Heart left ventricle (tissue), 13 donors: ENCODE results near the gene CAST.

ENCODE experiments used
- POLR2A ChIP-seq, 2 donors: fragments of 450-650 bp; IDR thresholded peaks; one replicate each; pipeline ENCODE4 v1.6.1; 2017; ENCODE audit warnings: antibody characterized with exemption in 2 of 2, mild to moderate bottlenecking in 2 of 2, moderate library complexity in 2 of 2
- TF ChIP-seq, protein P1 (sequence below), 12 donors: fragments of 200-600 bp; sonication (generic) in 4 of 12; IDR thresholded peaks; one replicate each; pipeline versions ENCODE4 v1.5.0 to v1.8.0; 2018 to 2022; ENCODE audit warnings: antibody characterized with exemption in 12 of 12, mild to moderate bottlenecking in 5 of 12
- donor health status: ischemic (EF 13 %, LVEDD 7.1; RV severe dilation, severe dysfunction).
- donor health status: DM: no; HTN: yes; CAD: no.
- donor health status: DM: no; HTN: no; CAD: no.
- donor health status: ischemic (EF 25% LVEDD 6.9; RV normal size, moderate dysfunction).
- donor health status: ischemic (EF 25% LVEDD 5.7; RV mildly dilated, moderate dysfunction).
- donor health status: ischemic (EF 35%, LVEDD 5.7; RV mildly dilated, moderate dysfunction).
- donor health status: nonischemic (EF 11% LVEDD 7.7; RV severe dilation, severe dysfunction).
- donor health status: DM: yes; HTN: yes; CAD: no.
- donor health status: PGD.
- donor health status: ischemic (EF 29% LVEDD 5.4; RV normal size, mild dysfunction).
- donor health status: nonischemic (EF 23%, LVEDD 6.1; RV moderate dilation, normal function).

DNA sequence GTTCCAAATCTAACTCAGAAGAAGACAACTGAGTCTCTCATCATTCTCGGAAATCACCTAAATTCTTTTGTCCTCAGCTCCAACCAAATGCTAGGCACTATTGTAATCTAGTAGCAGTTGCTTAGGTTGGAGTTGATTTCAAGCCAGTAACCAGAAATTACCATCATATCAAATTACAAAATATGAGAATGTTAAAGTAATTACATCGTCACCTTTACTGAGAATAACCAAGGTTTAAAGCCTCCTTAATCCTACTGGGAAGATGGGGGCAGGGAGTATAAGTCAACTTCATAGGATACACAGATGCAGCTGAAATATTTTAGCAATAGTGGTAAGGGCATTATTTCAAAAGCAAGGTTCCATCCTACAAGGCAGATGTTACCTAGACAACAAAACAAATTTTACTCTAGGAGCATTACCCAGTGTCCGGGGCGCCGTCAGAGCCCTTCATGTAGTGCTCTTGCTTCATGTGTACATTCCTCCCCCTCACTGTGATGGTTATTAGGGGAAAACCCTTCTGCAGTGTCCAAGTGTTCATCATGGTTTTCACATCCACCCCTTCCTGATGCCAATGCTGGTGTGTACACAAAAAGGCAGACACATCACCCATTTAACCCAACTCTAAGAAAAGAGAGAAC, 126.1 kb downstream of the CAST start:
- TF ChIP-seq, protein P1, sequence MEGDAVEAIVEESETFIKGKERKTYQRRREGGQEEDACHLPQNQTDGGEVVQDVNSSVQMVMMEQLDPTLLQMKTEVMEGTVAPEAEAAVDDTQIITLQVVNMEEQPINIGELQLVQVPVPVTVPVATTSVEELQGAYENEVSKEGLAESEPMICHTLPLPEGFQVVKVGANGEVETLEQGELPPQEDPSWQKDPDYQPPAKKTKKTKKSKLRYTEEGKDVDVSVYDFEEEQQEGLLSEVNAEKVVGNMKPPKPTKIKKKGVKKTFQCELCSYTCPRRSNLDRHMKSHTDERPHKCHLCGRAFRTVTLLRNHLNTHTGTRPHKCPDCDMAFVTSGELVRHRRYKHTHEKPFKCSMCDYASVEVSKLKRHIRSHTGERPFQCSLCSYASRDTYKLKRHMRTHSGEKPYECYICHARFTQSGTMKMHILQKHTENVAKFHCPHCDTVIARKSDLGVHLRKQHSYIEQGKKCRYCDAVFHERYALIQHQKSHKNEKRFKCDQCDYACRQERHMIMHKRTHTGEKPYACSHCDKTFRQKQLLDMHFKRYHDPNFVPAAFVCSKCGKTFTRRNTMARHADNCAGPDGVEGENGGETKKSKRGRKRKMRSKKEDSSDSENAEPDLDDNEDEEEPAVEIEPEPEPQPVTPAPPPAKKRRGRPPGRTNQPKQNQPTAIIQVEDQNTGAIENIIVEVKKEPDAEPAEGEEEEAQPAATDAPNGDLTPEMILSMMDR (IDR thresholded peaks at IDR 0.05), result no peak
- TF ChIP-seq POLR2A (IDR thresholded peaks at IDR 0.05), result no peak
